NCI-H2029 treated with DMSO at 0.1 percent for 48 hours (cell line): ENCODE results near the gene SLC18A3.

ENCODE experiments used
- DNase-seq: peaks from one replicate; lab custom pipeline; 2025; lab: John Stamatoyannopoulos, UW

The SLC18A3 gene

GRCh38 chr10:49627644-49628247, 17.6 kb downstream of the SLC18A3 start:
- no peak for DNase-seq

- DNase-seq = no peak
These were observed 18.5 kb downstream of the SLC18A3 start for GRCh38 chr10:49628599-49628998.

- DNase-seq = no peak
These were observed 19.3 kb downstream of the SLC18A3 start for GRCh38 chr10:49629431-49629881.

- DNase-seq = no peak
These were observed 21.9 kb downstream of the SLC18A3 start for GRCh38 chr10:49631975-49632374.

- DNase-seq = no peak
These were observed 22.6 kb downstream of the SLC18A3 start for GRCh38 chr10:49632406-49633317.

- DNase-seq = no peak
These were observed 23.4 kb downstream of the SLC18A3 start for GRCh38 chr10:49633327-49634068.

- DNase-seq = no peak
These were observed 24.1 kb downstream of the SLC18A3 start for GRCh38 chr10:49634069-49634660.

GRCh38 chr10:49642311-49642710, 32.2 kb downstream of the SLC18A3 start:
- no peak for DNase-seq

GRCh38 chr10:49643241-49644034, 33.3 kb downstream of the SLC18A3 start:
- DNase-seq = no peak

- DNase-seq = no peak
These were observed 34.0 kb downstream of the SLC18A3 start for GRCh38 chr10:49644035-49644646.

GRCh38 chr10:49645417-49645816, 35.3 kb downstream of the SLC18A3 start:
- no peak for DNase-seq

- DNase-seq = no peak
These were observed 36.1 kb downstream of the SLC18A3 start for GRCh38 chr10:49645871-49646870.

GRCh38 chr10:49647554-49647953, 37.4 kb downstream of the SLC18A3 start:
- DNase-seq = no peak

- DNase-seq = no peak
These were observed 38.1 kb downstream of the SLC18A3 start for GRCh38 chr10:49647985-49648795.

GRCh38 chr10:49649294-49649693, 39.2 kb downstream of the SLC18A3 start:
- no peak for DNase-seq

- no peak for DNase-seq
These were observed 40.0 kb downstream of the SLC18A3 start for GRCh38 chr10:49649936-49650723.

GRCh38 chr10:49650724-49651034, 40.6 kb downstream of the SLC18A3 start:
- DNase-seq = no peak
